A673 (cell line): ENCODE data around the gene EPB41L5.

Source experiments
- EZH2 ChIP-seq: fragments of 200-600 bp; sonication (generic); IDR thresholded peaks from 2 replicates; pipeline ENCODE4 v1.6.1; 2017; ENCODE audit warnings: borderline replicate concordance, low read depth, mild to moderate bottlenecking, mixed read lengths, antibody characterized with exemption, low read length; ENCODE audit not compliant: poor library complexity, severe bottlenecking
- TF ChIP-seq, protein P1 (sequence below): fragments of 300-800, 200-600 bp; sonication (generic); conservative IDR thresholded peaks from 2 replicates; pipeline ENCODE4 v1.5.1; 2017; ENCODE audit warnings: low read depth, mild to moderate bottlenecking, antibody characterized with exemption, low read length, moderate library complexity, mixed read lengths

DNA sequence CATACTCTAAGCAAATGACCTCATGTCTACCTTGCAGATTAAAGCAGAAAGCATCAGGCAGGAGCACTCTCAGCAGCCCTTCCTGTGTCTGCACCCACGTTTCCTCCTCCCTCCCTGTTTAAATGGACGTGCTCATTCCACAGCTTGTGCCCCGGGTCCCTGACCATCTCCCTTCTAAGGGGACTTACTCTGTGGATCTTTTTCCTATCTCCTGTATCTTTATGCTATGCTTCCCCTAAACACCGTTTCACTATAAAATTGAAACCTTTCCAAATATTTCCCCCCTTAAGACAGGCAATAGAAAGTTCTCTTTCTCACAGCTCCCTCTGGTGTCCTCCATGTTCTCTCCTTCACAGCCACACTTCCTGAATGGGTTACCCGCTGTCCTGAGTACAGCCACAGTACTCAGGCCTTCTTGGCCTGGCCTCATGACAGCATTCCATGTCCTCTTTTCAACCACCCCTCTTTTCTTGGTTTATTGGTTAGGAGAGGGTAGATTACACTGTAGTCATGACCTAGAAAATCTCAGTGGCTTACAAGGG, 169.2 kb downstream of the EPB41L5 start:
- TF ChIP-seq, protein P1, sequence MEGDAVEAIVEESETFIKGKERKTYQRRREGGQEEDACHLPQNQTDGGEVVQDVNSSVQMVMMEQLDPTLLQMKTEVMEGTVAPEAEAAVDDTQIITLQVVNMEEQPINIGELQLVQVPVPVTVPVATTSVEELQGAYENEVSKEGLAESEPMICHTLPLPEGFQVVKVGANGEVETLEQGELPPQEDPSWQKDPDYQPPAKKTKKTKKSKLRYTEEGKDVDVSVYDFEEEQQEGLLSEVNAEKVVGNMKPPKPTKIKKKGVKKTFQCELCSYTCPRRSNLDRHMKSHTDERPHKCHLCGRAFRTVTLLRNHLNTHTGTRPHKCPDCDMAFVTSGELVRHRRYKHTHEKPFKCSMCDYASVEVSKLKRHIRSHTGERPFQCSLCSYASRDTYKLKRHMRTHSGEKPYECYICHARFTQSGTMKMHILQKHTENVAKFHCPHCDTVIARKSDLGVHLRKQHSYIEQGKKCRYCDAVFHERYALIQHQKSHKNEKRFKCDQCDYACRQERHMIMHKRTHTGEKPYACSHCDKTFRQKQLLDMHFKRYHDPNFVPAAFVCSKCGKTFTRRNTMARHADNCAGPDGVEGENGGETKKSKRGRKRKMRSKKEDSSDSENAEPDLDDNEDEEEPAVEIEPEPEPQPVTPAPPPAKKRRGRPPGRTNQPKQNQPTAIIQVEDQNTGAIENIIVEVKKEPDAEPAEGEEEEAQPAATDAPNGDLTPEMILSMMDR = no peak
- TF ChIP-seq EZH2 = no peak
